ENCODE results near the gene CRIP1. TPM values are rescaled to one million over a fixed set of nuclear protein-coding genes. Genes with fewer than 3 reads are reported as not detected.

Gene CRIP1
- total RNA-seq, 4 donors from 2014 or later, result 34.0 to 110 (median 54.6) TPM

GRCh38 chr14:105455766-105456660, 30.7 kb upstream of the CRIP1 start:
- TF ChIP-seq, protein P1, sequence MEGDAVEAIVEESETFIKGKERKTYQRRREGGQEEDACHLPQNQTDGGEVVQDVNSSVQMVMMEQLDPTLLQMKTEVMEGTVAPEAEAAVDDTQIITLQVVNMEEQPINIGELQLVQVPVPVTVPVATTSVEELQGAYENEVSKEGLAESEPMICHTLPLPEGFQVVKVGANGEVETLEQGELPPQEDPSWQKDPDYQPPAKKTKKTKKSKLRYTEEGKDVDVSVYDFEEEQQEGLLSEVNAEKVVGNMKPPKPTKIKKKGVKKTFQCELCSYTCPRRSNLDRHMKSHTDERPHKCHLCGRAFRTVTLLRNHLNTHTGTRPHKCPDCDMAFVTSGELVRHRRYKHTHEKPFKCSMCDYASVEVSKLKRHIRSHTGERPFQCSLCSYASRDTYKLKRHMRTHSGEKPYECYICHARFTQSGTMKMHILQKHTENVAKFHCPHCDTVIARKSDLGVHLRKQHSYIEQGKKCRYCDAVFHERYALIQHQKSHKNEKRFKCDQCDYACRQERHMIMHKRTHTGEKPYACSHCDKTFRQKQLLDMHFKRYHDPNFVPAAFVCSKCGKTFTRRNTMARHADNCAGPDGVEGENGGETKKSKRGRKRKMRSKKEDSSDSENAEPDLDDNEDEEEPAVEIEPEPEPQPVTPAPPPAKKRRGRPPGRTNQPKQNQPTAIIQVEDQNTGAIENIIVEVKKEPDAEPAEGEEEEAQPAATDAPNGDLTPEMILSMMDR (IDR thresholded peaks at IDR 0.05), result no peak
- TF ChIP-seq POLR2AphosphoS5 (IDR thresholded peaks at IDR 0.05) (no peak), POLR2A (IDR thresholded peaks at IDR 0.05; ENCODE audit: low read depth) (no peak), EP300 (IDR thresholded peaks at IDR 0.05) (no peak)
- 90% methylated on average over 2 of the region's 22 CpGs for WGBS
- Histone ChIP-seq H3K4me1 (no peaks in the 10 kb centered on the region), H3K4me3 (no peak overlapping the region), H3K36me3 (peaks cover 50 to 87% (median 80%) of the 10 kb centered on the region in 4 donors), H3K27ac (replicated peaks in 1 of 4) (no peak overlapping the region), H3K9me3 (no peaks in the 10 kb centered on the region), H3K27me3 (no peaks in the 10 kb centered on the region)
- intact Hi-C loops (cut with DNase I), result no loop called here
- DNase-seq (ENCODE audit: extremely low spot score), result no peak

- TF ChIP-seq POLR2A (IDR thresholded peaks at IDR 0.05; ENCODE audit: low read depth) (no peak), POLR2AphosphoS5 (IDR thresholded peaks at IDR 0.05) (no peak), EP300 (IDR thresholded peaks at IDR 0.05) (no peak)
- TF ChIP-seq, protein P1 (IDR thresholded peaks at IDR 0.05), result no peak
- H3K36me3 ChIP-seq, result peaks cover 49 to 89% (median 84%) of the 10 kb centered on the region in 4 donors
- intact Hi-C loops (cut with DNase I), result no loop called here
- DNase-seq (ENCODE audit: extremely low spot score), result no peak
- no peaks in the 10 kb centered on the region for H3K4me1 ChIP-seq
- 80% methylated on average over 7 of the region's 22 CpGs for WGBS
- H3K9me3 ChIP-seq, result no peaks in the 10 kb centered on the region
- no peak overlapping the region for H3K27ac ChIP-seq (replicated peaks in 1 of 4)
- H3K4me3 ChIP-seq, result no peak overlapping the region
- H3K27me3 ChIP-seq, result no peaks in the 10 kb centered on the region
These were observed 29.7 kb upstream of the CRIP1 start for GRCh38 chr14:105456736-105457617.

- 87% methylated on average over 15 of the region's 18 CpGs for WGBS
- Histone ChIP-seq H3K27ac (replicated peaks in 1 of 4) (no peak overlapping the region), H3K36me3 (peaks cover 51 to 89% (median 83%) of the 10 kb centered on the region in 4 donors), H3K9me3 (no peaks in the 10 kb centered on the region), H3K4me1 (peaks cover 0 to 1% (median 0%) of the 10 kb centered on the region in 4 donors), H3K4me3 (no peak overlapping the region), H3K27me3 (no peaks in the 10 kb centered on the region)
- intact Hi-C loops (cut with DNase I), result no loop called here
- DNase-seq (ENCODE audit: extremely low spot score), result no peak
- TF ChIP-seq, protein P1 (IDR thresholded peaks at IDR 0.05), result no peak
- TF ChIP-seq EP300 (IDR thresholded peaks at IDR 0.05), result no peak
- no peak for TF ChIP-seq POLR2AphosphoS5 (IDR thresholded peaks at IDR 0.05)
- no peak for TF ChIP-seq POLR2A (IDR thresholded peaks at IDR 0.05; ENCODE audit: low read depth)
These were observed 28.7 kb upstream of the CRIP1 start for GRCh38 chr14:105458010-105458409.

- H3K27me3 ChIP-seq, result no peaks in the 10 kb centered on the region
- H3K9me3 ChIP-seq, result no peaks in the 10 kb centered on the region
- peaks cover 0 to 5% (median 0%) of the 10 kb centered on the region in 4 donors for H3K4me1 ChIP-seq
- TF ChIP-seq EP300 (IDR thresholded peaks at IDR 0.05), result no peak
- DNase-seq (ENCODE audit: extremely low spot score), result no peak
- intact Hi-C loops (cut with DNase I), result no loop called here
- H3K4me3 ChIP-seq, result no peak overlapping the region
- peaks cover 56 to 89% (median 84%) of the 10 kb centered on the region in 4 donors for H3K36me3 ChIP-seq
- no peak overlapping the region for H3K27ac ChIP-seq (replicated peaks in 1 of 4)
- WGBS, result 100% methylated on average over 4 of the region's 14 CpGs
These were observed 28.1 kb upstream of the CRIP1 start for GRCh38 chr14:105458571-105458970.

- no CpG with 5 or more reads among the region's 17 CpGs for WGBS
These were observed 26.6 kb upstream of the CRIP1 start for GRCh38 chr14:105460116-105460515.

More at GRCh38 chr14:105460116-105460515, 26.6 kb upstream of the CRIP1 start:
- Histone ChIP-seq H3K27me3 (no peaks in the 10 kb centered on the region), H3K27ac (replicated peaks in 1 of 4) (no peak overlapping the region), H3K4me1 (peaks cover 0 to 10% (median 0%) of the 10 kb centered on the region in 4 donors), H3K4me3 (no peak overlapping the region), H3K9me3 (no peaks in the 10 kb centered on the region), H3K36me3 (peaks cover 61 to 89% (median 85%) of the 10 kb centered on the region in 4 donors)
- intact Hi-C loops (cut with DNase I), result no loop called here
- no peak for DNase-seq (ENCODE audit: extremely low spot score)
- TF ChIP-seq POLR2A (IDR thresholded peaks at IDR 0.05; ENCODE audit: low read depth) (no peak), EP300 (IDR thresholded peaks at IDR 0.05) (no peak), POLR2AphosphoS5 (IDR thresholded peaks at IDR 0.05) (no peak)
- TF ChIP-seq, protein P1 (IDR thresholded peaks at IDR 0.05), result no peak
